Fibroblast of villous mesenchyme (primary cell): ENCODE data around the gene AP1S3. TPM values are rescaled to one million over a fixed set of nuclear protein-coding genes. Genes with fewer than 3 reads are reported as not detected.
"Not testable (repeated sequence)": the region's sequence is repeated elsewhere in the genome, so short reads cannot be mapped to it uniquely, and the experiment has no call there.

ENCODE experiments used
- DNase-seq: peaks from one replicate; pipeline ENCODE4 v3.0.0-alpha.2; 2010; ENCODE audit warnings: low read depth
- H3K4me3 ChIP-seq: 2 replicates; pipeline ENCODE4 v1.5.1; 2011; ENCODE audit warnings: low read depth, mild to moderate bottlenecking, low read length
- CTCF ChIP-seq: IDR thresholded peaks from 2 replicates; pipeline ENCODE4 v1.5.1; 2012; ENCODE audit warnings: low read depth, mild to moderate bottlenecking, low read length; ENCODE audit not compliant: insufficient read depth
- total RNA-seq: library from RNA; depleted of rRNA; stranded (reverse); fragments of >200 nt; gene quantifications from 2 replicates; pipeline ENCODE4 v1.2.3, GENCODE V29; 2012

The AP1S3 gene
- total RNA-seq, 1 donor, result 4.7 TPM

- no peak for TF ChIP-seq CTCF
- H3K4me3 ChIP-seq, result no peak overlapping the region
- peak; percentile 31 for DNase-seq
These were observed 74.5 kb downstream of the AP1S3 start for GRCh38 chr2:223762853-223763252.

- not testable (repeated sequence) for DNase-seq, H3K4me3 ChIP-seq
These were observed 75.6 kb downstream of the AP1S3 start for GRCh38 chr2:223761746-223762145.

- peak; percentile 25 for TF ChIP-seq CTCF
- H3K4me3 ChIP-seq, result no peak overlapping the region
- DNase-seq, result peak; percentile 74
These were observed 76.4 kb downstream of the AP1S3 start for GRCh38 chr2:223760838-223761502.

GRCh38 chr2:223759569-223760430 lies 77.6 kb downstream of the AP1S3 start:
- H3K4me3 ChIP-seq, result no peak overlapping the region
- TF ChIP-seq CTCF, result no peak
- DNase-seq, result no peak

GRCh38 chr2:223758131-223758840 lies 79.1 kb downstream of the AP1S3 start:
- TF ChIP-seq CTCF, result no peak
- H3K4me3 ChIP-seq, result no peak overlapping the region
- DNase-seq, result no peak

- H3K4me3 ChIP-seq, result no peak overlapping the region
- no peak for TF ChIP-seq CTCF
- no peak for DNase-seq
These were observed 83.4 kb downstream of the AP1S3 start for GRCh38 chr2:223753940-223754339.

- H3K4me3 ChIP-seq, result no peak overlapping the region
- no peak for TF ChIP-seq CTCF
- no peak for DNase-seq
These were observed 86.4 kb downstream of the AP1S3 start for GRCh38 chr2:223751012-223751411.
